H1 (cell line): Measurements from ENCODE around the gene PCNA. TPM values are rescaled to one million over a fixed set of nuclear protein-coding genes. Genes with fewer than 3 reads are reported as not detected.

Experiments
- CTCF ChIA-PET: fragments of 300-600 bp; sonication (Branson Sonifier 250); formaldehyde crosslinking; loops from one replicate; lab custom pipeline; 2021; ENCODE audit not compliant: partially characterized antibody; lab: Charles Lee
- POLR2A ChIA-PET: fragments of 300-600 bp; sonication (Branson Sonifier 250); formaldehyde crosslinking; loops from one replicate; lab custom pipeline; 2021; ENCODE audit warnings: inconsistent platforms; ENCODE audit not compliant: partially characterized antibody; lab: Charles Lee
- DNase-seq, 2 experiments: peaks; one replicate each; pipeline versions ENCODE4 v3.0.0 to v3.0.0-alpha.2; 2010 to 2022; ENCODE audit warnings: low spot score in 2 of 2, low read depth in 1 of 2, mixed read lengths in 1 of 2
- FAIRE-seq: peaks from 2 replicates; lab custom pipeline; 2011; peaks lifted over from hg19 to GRCh38; lab: Jason Lieb, UNC
- H2AFZ ChIP-seq: 2 replicates; pipeline ENCODE4 v1.8.1; 2012; ENCODE audit warnings: low read length, inconsistent platforms
- H2AK5ac ChIP-seq: 2 replicates; pipeline ENCODE4 v1.6.1; 2013; ENCODE audit warnings: low read depth, low read length
- H2BK120ac ChIP-seq: replicated peaks from 2 replicates; pipeline ENCODE3; 2013; ENCODE audit warnings: low read depth, low read length, inconsistent platforms
- H2BK12ac ChIP-seq: 2 replicates; pipeline ENCODE4 v1.6.1; 2013; ENCODE audit warnings: low read depth, low read length
- H2BK15ac ChIP-seq: 2 replicates; pipeline ENCODE4 v1.6.1; 2013; ENCODE audit warnings: low read length
- H2BK20ac ChIP-seq: 2 replicates; pipeline ENCODE4 v1.6.1; 2013; ENCODE audit warnings: low read length
- H2BK5ac ChIP-seq: 2 replicates; pipeline ENCODE4 v1.6.1; 2013; ENCODE audit warnings: low read depth, low read length
- H3K14ac ChIP-seq: 2 replicates; pipeline ENCODE4 v1.6.1; 2013; ENCODE audit warnings: inconsistent platforms; ENCODE audit not compliant: insufficient read length
- H3K18ac ChIP-seq: 2 replicates; pipeline ENCODE4 v1.6.1; 2013; ENCODE audit warnings: low read length; ENCODE audit errors: extremely low read depth
- H3K23ac ChIP-seq: 2 replicates; pipeline ENCODE4 v1.6.1; 2013; ENCODE audit warnings: inconsistent platforms; ENCODE audit not compliant: insufficient read length
- H3K23me2 ChIP-seq: 2 replicates; pipeline ENCODE4 v1.6.1; 2013; ENCODE audit warnings: low read depth, low read length
- H3K27ac ChIP-seq: 2 replicates; pipeline ENCODE4 v1.6.1; 2011; ENCODE audit warnings: low read depth, low read length, inconsistent platforms
- H3K27me3 ChIP-seq, 4 experiments: replicated peaks in 1 of 4; 1 replicate in 1 of 4; 2 replicates in 3 of 4; pipeline versions ENCODE4 v1.6.1 to v1.8.1; 2011 to 2013; ENCODE audit warnings: low read length in 3 of 4, mild to moderate bottlenecking in 3 of 4, inconsistent platforms in 2 of 4, mixed read lengths in 2 of 4, moderate library complexity in 1 of 4; ENCODE audit not compliant: control insufficient read depth in 3 of 4, insufficient read depth in 3 of 4; ENCODE audit errors: extremely low read depth in 1 of 4
- H3K36me3 ChIP-seq, 4 experiments: 2 replicates each; pipeline versions ENCODE4 v1.6.1 to v1.8.1; 2011 to 2013; ENCODE audit warnings: mild to moderate bottlenecking in 4 of 4, low read length in 3 of 4, moderate library complexity in 2 of 4, control low read depth in 1 of 4, inconsistent platforms in 1 of 4; ENCODE audit not compliant: insufficient read depth in 4 of 4, control insufficient read depth in 2 of 4
- H3K4ac ChIP-seq: replicated peaks from 2 replicates; pipeline ENCODE3; 2013; ENCODE audit warnings: low read length, low read depth, mixed read lengths, inconsistent platforms; ENCODE audit not compliant: insufficient read length
- H3K4me1 ChIP-seq, 4 experiments: replicated peaks in 1 of 4; 1 replicate in 1 of 4; 2 replicates in 3 of 4; pipeline versions ENCODE4 v1.6.1 to v1.8.1; 2011 to 2013; ENCODE audit warnings: low read length in 3 of 4, inconsistent platforms in 2 of 4, mixed read lengths in 1 of 4; ENCODE audit not compliant: insufficient read depth in 4 of 4, control insufficient read depth in 3 of 4
- H3K4me2 ChIP-seq, 2 experiments: 2 replicates each; pipeline versions ENCODE4 v1.6.1 to v1.8.1; 2011 to 2013; ENCODE audit warnings: low read depth in 2 of 2, low read length in 2 of 2, control low read depth in 1 of 2, inconsistent platforms in 1 of 2, mild to moderate bottlenecking in 1 of 2; ENCODE audit not compliant: insufficient read depth in 1 of 2
- H3K4me3 ChIP-seq, 4 experiments: fragments of 200-600, 300-600 bp in 1 of 4; sonication (generic), shearing (Covaris generic), sonication (Bioruptor Twin) in 1 of 4; 2 replicates each; pipeline versions ENCODE4 v1.5.1 to v1.8.1; 2011 to 2016; ENCODE audit warnings: low read length in 4 of 4, low read depth in 3 of 4, control low read depth in 2 of 4, inconsistent platforms in 2 of 4, mild to moderate bottlenecking in 2 of 4, mixed read lengths in 1 of 4, moderate library complexity in 1 of 4; ENCODE audit not compliant: insufficient read depth in 2 of 4; ENCODE audit errors: extremely low read depth in 1 of 4
- H3K56ac ChIP-seq: replicated peaks from 2 replicates; pipeline ENCODE3; 2013; ENCODE audit warnings: low read depth, mild to moderate bottlenecking, mixed read lengths, low read length, inconsistent platforms; ENCODE audit not compliant: insufficient read length
- H3K79me1 ChIP-seq: 2 replicates; pipeline ENCODE4 v1.6.1; 2013; ENCODE audit warnings: low read depth, low read length, control low read depth
- H3K79me2 ChIP-seq, 2 experiments: 2 replicates each; pipeline versions ENCODE4 v1.6.1 to v1.8.1; 2012 to 2013; ENCODE audit warnings: low read length in 2 of 2, mild to moderate bottlenecking in 2 of 2, inconsistent platforms in 1 of 2; ENCODE audit not compliant: insufficient read depth in 2 of 2, control insufficient read depth in 1 of 2
- H3K9ac ChIP-seq, 4 experiments: replicated peaks in 1 of 4; 1 replicate in 1 of 4; 2 replicates in 3 of 4; pipeline versions ENCODE4 v1.6.1 to v1.8.1; 2011 to 2013; ENCODE audit warnings: low read depth in 3 of 4, low read length in 3 of 4, control low read depth in 2 of 4, mild to moderate bottlenecking in 2 of 4, moderate library complexity in 2 of 4, inconsistent platforms in 1 of 4; ENCODE audit errors: extremely low read depth in 1 of 4
- H3K9me3 ChIP-seq, 2 experiments: 2 replicates each; pipeline versions ENCODE4 v1.6.1 to v1.8.1; 2012 to 2013; ENCODE audit warnings: mild to moderate bottlenecking in 2 of 2, moderate library complexity in 2 of 2, control low read depth in 1 of 2, inconsistent platforms in 1 of 2, low read depth in 1 of 2, low read length in 1 of 2, mixed read lengths in 1 of 2; ENCODE audit not compliant: insufficient read depth in 2 of 2
- H4K20me1 ChIP-seq, 2 experiments: replicated peaks in 1 of 2; 2 replicates each; pipeline versions ENCODE3 to v1.8.1; 2011 to 2013; ENCODE audit warnings: inconsistent platforms in 2 of 2, low read length in 2 of 2, mild to moderate bottlenecking in 1 of 2; ENCODE audit not compliant: insufficient read depth in 2 of 2, control insufficient read depth in 1 of 2
- H4K5ac ChIP-seq: 2 replicates; pipeline ENCODE4 v1.6.1; 2013; ENCODE audit warnings: low read length, low read depth, mixed read lengths, inconsistent platforms; ENCODE audit not compliant: insufficient read length
- H4K8ac ChIP-seq: 2 replicates; pipeline ENCODE4 v1.8.0; 2013; ENCODE audit warnings: mild to moderate bottlenecking, moderate library complexity, low read length, inconsistent platforms; ENCODE audit not compliant: insufficient read depth; ENCODE audit errors: extremely low read depth
- H4K91ac ChIP-seq: replicated peaks from 2 replicates; pipeline ENCODE3; 2013; ENCODE audit warnings: low read length, mixed read lengths, inconsistent platforms; ENCODE audit not compliant: insufficient read length
- BCL11A ChIP-seq, 2 experiments: IDR thresholded peaks; one replicate each; pipeline ENCODE4 v1.6.1; 2011; ENCODE audit warnings: low read depth in 2 of 2, low read length in 2 of 2, mild to moderate bottlenecking in 2 of 2
- CTBP2 ChIP-seq: IDR thresholded peaks from 2 replicates; pipeline ENCODE4 v1.7.0; 2011; ENCODE audit warnings: borderline replicate concordance, mild to moderate bottlenecking, moderate library complexity, mixed read lengths, low read length; ENCODE audit not compliant: insufficient read depth, insufficient read length
- EP300 ChIP-seq, 2 experiments: IDR thresholded peaks; 1 replicate in 1 of 2; 2 replicates in 1 of 2; pipeline ENCODE4 v1.6.1; 2011 to 2012; ENCODE audit warnings: low read depth in 2 of 2, low read length in 2 of 2, mild to moderate bottlenecking in 2 of 2, borderline replicate concordance in 1 of 2, inconsistent platforms in 1 of 2, moderate library complexity in 1 of 2
- JUND ChIP-seq: IDR thresholded peaks from 2 replicates; pipeline ENCODE4 v1.6.1; 2011; ENCODE audit warnings: mild to moderate bottlenecking, improper control_type of control experiment, low read length
- SP2 ChIP-seq: IDR thresholded peaks from 2 replicates; pipeline ENCODE4 v1.6.1; 2012; ENCODE audit warnings: mild to moderate bottlenecking, low read length, inconsistent platforms
- WGBS, 2 experiments: shearing (Covaris generic) in 1 of 2; methylation state at CpG; one replicate each; pipeline versions ENCODE4 v1.1.6 to v1.1.7; 2013 to 2015; ENCODE audit warnings: low lambda C conversion rate in 2 of 2, mixed read lengths in 2 of 2, inconsistent platforms in 1 of 2, low coverage in 1 of 2, missing lambda C conversion rate in 1 of 2; ENCODE audit not compliant: insufficient replicate concordance in 2 of 2, insufficient coverage in 1 of 2, insufficient read length in 1 of 2; ENCODE audit errors: extremely low coverage in 1 of 2, missing lambda C conversion rate in 1 of 2; 5-methylcytosine and 5-hydroxymethylcytosine counted together
- polyA plus RNA-seq, 7 experiments: library from polyadenylated mRNA; depleted of rRNA in 3 of 7; stranded (reverse) in 5 of 7; unstranded in 2 of 7; fragments of >200 nt in 5 of 7; fragments of 200-250 nt in 2 of 7; gene quantifications; 1 replicate in 5 of 7; 2 replicates in 1 of 7; 4 replicates in 1 of 7; pipeline versions ENCODE4 v1.2.1 to v1.2.3, GENCODE V29; 2011 to 2013; ENCODE audit warnings: missing spikeins in 2 of 7, mixed read lengths in 2 of 7
- total RNA-seq: library from RNA; stranded (reverse); fragmentation: NEBNext Ultra II Directional; extraction: Animal tissue kit (Norgen Biotek cat#: 25700); gene quantifications from 2 replicates; pipeline ENCODE4 v1.2.1, GENCODE V29; 2021

Gene PCNA
- total and polyA plus RNA-seq, 2 of the 8 experiments (the other 6 are each of a cell fraction or from before 2014, with no cell fraction given) = 290 to 737 TPM

DNA sequence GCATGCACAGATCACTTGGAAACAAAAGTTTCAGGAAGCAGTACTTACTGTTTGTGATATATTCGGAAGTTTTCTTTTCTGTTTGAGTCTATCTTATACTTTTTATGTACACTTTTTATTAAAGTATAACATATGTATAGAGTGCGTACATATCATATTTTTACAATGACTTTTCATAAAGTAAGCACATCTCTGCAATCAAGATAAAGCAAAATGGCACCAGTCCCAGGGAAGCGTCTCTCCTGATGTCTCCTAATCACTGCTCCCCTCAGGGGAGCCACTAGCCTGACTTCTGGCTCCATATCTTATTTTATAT lies 33.4 kb upstream of the PCNA start:
- H3K27ac ChIP-seq = no peak overlapping the region
- FAIRE-seq = no peak
- no peak overlapping the region for H2BK12ac ChIP-seq
- H3K23ac ChIP-seq = no peak overlapping the region
- peaks cover 0 to 2% (median 0%) of the 10 kb centered on the region in 4 experiments; a peak in 2 of 7 replicates for H3K4me1 ChIP-seq
- no peak overlapping the region for H3K56ac ChIP-seq
- H4K91ac ChIP-seq = no peak overlapping the region
- CTCF ChIA-PET = interaction anchor here (1.3 to 3.8 kb wide), 5 partner anchors 13 to 40 kb away, joined by 3 to 16 read pairs (median 12); partner anchors contain the start of genes CDS2 and PCNA
- POLR2A ChIA-PET = interaction anchor here (1.2 kb wide), 1 partner anchor 14 kb away, joined by 7 read pairs; no protein-coding TSS in a partner anchor
- H2BK15ac ChIP-seq = no peak overlapping the region
- TF ChIP-seq CTBP2 (no peak), SP2 (no peak), EP300 (IDR thresholded peaks at IDR 0.05; ENCODE audit: borderline replicate concordance in 1 of 2, low read depth in 2 of 2, low read length in 2 of 2) (no peak), JUND (no peak), BCL11A (IDR thresholded peaks at IDR 0.05; ENCODE audit: low read depth in 2 of 2, low read length in 2 of 2) (no peak)
- no peak overlapping the region for H4K5ac ChIP-seq
- H3K9ac ChIP-seq = no peak overlapping the region
- no peaks in the 10 kb centered on the region for H3K9me3 ChIP-seq
- H3K23me2 ChIP-seq = no peaks in the 10 kb centered on the region; the same call in 1 of the 2 replicates
- peaks cover 0 to 1% of the 10 kb centered on the region in 2 experiments for H4K20me1 ChIP-seq
- 95% methylated on average over 3 of the region's 3 CpGs; no CpG with 5 or more reads in 1 of the 2 experiments for WGBS, 2 experiments
- no peaks in the 10 kb centered on the region for H3K27me3 ChIP-seq
- no peak overlapping the region for H2BK120ac ChIP-seq
- H2BK20ac ChIP-seq = no peak overlapping the region
- H3K18ac ChIP-seq = no peak overlapping the region
- no peak overlapping the region for H2AFZ ChIP-seq
- no peak for DNase-seq
- H3K36me3 ChIP-seq = no peaks in the 10 kb centered on the region
- H3K4ac ChIP-seq = no peak overlapping the region
- peaks cover 7% of the 10 kb centered on the region for H3K79me1 ChIP-seq
- no peak overlapping the region for H3K14ac ChIP-seq
- H3K4me2 ChIP-seq = no peak overlapping the region
- no peak overlapping the region for H2AK5ac ChIP-seq
- H4K8ac ChIP-seq = no peak overlapping the region
- H3K4me3 ChIP-seq = no peak overlapping the region
- H3K79me2 ChIP-seq = peaks cover 0 to 63% of the 10 kb centered on the region in 2 experiments
- no peak overlapping the region for H2BK5ac ChIP-seq
